Right kidney (tissue), 1 donor: ENCODE measurements around the gene RORC.
"Not testable (repeated sequence)": the region's sequence is repeated elsewhere in the genome, so short reads cannot be mapped to it uniquely, and the experiment has no call there.

Experiments used
- DNase-seq: peaks from one replicate; pipeline ENCODE4 v3.0.0-alpha.2; 2016

Gene RORC

DNA sequence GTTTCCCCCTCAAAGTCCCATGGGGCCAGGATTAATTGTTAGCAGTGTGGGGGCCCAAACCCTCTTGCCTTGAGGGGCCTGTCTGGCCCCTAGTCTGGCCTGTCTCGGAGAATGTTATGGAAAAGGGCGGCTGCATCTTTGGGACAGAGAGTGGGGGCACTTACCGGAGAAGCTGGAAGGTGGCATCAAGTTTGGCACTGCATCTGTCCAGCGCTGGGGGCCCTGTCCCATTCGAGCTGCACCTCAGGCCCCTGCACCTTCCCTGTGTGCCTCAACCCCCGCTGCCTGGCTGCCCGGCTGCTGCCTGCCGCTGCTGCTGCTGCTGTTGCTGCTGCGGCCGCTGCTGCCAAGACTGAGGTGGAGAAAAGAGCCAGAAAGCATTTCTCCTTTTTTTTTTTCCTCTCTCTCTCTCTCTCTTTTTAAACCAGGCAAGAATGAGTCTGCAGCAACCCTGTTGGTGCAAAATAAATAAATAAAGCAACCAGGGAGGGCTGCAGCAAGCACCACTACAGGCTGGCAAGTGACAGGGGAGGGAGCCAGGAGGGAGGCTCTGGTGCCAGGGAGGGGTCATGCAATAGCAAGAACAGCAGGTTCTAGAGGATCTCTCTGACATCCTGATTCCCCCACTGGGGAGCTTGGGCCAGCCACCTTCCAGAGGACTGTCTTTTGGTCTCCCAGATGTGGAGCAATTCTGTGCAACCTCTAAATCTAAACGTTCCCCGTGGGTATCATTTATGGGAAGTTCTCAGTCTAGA, 26.4 kb downstream of the RORC start, which contains the start of gene LINGO4:
Gene LINGO4 (minus strand): TSS at position 354 of the 755 bp plus-strand sequence. CDS start 2,715 bp downstream, outside the sequence.
- DNase-seq, result no peak

DNA sequence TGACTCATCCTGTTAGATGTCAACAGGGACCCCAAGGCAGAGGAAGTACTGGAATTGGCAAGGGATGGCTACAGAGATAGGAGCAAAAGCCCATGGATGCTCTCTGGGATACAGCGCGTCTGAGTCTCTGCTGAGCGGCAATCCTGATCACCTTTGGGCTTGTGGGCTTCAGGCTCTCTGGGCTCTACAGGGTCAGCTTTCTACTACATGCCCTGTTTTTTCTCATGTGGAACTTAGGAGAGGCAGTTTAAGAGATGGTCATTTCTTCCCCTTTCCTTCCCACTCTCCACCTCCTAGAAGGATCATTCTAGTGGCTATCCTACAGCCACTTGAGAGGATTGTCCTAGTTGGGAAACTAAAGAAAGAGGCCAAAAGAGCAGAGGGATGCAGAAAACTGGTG, 27.7 kb downstream of the RORC start:
- no peak for DNase-seq

DNA sequence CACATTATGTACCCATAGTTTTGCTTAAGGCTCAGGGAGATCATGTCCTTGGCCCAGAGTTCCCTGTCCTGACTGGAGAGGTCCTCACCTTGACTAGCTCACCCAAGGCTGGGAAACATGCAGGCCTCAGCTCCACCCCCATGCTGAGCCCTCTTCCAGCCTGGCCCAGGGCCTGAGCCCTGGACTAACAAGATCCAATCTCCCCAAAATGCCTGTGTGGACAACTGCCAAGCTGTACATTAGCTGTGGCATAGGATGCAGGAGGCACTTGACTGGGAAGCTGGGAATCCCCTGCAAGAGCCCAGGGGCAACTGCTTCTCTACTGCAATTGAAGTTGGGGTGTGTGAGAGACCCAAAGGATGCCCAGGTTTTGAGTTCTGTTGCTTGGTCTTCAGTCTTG, 28.4 kb downstream of the RORC start:
- DNase-seq, result no peak

DNA sequence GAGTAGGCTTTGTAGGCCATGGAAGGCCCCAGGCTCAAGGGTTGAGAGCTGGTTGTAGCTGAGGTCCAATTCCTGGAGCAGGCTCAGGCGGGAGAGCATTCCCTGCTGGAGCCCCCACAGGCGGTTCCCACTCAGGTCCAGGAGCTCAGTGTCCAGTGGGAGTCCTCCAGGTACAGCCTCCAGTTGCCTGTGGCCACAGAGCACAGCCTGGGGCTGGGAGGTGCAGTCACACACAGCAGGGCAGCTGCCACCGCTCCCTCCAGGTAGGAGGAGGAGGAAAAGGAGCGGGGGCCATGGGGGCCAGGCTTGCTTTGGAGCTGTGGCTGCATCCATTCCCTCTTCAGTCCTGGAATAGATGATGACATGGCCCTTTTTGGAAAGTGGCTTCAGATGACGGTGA, 29.2 kb downstream of the RORC start:
- DNase-seq, result no peak

DNA sequence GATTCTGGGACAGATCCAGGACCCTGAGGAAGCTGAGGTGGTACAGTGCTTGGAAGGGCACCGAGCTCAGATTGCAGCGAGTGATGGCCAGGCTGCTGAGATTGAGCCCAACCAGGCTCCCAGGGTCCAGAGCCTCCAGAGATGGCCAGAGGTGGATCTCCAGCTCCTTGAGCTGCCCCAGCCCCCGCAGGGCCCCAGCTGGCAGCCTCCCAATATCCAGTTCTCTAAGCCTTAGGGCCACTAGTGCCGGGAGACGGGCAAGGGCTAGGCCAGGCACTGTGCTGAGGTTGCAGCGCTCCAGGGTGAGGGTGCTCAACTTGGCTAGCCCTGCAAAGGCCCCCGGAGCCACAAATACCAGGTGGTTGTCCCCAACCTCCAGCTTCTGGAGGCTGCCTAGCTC, 29.8 kb downstream of the RORC start:
- no peak for DNase-seq

DNA sequence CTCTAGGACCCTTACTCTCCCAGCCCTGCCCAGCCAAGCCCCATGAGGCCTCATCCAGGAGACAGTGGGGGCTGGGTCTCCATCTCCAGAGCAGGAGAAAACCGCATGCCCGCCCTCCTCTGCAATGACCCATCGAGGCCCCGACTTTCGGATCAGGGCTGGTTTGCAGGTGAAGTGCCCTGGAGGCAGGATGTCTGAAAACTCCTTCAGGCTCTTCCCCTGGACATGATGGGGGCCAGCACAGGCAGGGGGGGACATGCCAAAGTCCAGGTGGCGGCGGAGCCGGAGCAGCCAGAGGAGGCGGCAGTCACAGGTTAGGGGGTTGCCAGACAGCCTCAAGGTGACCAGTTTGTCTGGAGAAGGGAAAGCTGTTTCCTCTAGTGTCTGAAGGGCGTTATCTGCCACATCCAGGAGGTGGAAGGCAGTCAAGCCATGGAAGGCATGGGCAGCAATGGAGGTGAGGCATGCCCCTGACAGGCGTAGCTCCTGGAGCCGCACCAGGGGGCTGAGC, 30.2 kb downstream of the RORC start:
- no peak for DNase-seq

DNA sequence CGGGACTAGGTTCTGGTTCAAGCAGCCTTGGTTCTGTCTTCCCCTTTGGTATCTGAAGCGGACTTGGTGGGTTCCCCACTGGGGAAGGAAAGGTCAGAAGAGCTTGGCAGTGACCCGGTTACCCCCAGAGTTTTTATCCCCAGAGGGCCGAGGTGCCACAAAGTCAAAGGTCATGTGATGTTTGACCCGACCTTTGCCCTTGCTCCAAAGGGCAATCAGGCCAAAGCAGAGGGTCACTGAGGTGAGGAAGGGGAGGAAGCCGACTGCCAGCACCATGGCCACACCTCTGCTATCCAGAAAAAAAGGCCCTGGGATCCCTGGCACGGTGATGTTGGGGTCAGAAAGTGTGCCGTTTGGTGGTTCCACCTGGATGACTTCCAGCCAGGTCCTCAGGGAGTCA, 30.8 kb downstream of the RORC start:
- DNase-seq, result no peak

DNA sequence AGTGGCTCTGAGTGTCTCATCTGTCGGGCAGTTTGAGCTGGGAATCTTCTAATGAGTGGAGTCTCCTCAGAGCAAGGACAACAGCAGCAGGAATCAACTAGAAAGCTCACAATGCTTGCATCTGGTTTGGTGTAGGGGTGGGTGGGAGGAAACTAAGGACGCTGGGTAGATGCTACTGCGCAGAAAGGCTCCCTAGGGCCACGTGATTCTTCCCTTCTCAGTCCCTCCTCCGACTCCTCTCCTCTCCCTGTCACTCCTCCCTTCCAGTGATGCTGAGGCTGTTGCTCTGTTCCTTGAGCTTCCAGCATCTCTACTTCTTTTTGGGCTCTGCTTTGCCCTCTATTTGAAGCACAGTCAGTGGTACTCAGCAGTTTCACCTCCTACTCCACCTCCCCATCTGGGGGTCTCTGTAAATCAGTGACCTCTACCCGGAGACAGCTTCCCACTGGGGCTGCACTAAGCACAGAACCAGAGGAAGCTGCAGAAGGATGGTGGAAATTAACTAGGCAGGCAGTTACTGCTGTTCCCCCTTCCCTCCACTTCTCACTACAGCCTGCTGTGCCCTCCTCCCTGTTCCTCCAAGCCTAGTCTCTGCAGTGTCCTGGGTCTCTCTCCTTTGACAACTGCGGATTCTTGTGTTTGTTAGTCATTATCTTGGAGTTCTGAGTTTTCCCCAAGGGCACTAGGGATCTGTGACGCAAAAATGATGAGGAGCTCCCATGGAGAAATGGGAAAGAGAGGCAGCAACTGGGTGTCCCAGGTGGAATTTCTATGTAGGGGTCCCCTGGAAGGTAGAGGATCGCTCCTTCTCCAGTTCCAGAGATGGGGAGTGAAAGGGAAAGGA, 32.2 kb downstream of the RORC start:
- DNase-seq, result no peak

DNA sequence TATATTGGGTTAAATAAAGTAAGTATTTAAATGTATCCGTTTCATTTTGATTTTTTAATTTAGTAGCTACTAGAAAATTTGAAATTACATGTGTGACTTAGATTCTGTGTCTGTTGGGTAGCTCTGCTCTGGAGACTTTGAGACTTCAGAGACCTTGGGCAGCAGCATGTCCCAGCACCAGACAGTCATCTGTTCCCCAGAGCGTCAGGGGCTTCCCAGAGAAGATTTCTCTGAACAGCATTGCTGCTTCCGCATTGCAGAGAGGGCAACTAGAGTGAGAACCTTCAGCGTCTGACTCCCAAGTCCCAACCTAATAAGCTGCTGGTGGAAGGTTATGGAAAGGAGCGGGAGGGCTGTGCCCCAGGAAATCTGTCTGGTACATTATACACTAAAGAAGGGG, 33.0 kb downstream of the RORC start:
- no peak for DNase-seq

DNA sequence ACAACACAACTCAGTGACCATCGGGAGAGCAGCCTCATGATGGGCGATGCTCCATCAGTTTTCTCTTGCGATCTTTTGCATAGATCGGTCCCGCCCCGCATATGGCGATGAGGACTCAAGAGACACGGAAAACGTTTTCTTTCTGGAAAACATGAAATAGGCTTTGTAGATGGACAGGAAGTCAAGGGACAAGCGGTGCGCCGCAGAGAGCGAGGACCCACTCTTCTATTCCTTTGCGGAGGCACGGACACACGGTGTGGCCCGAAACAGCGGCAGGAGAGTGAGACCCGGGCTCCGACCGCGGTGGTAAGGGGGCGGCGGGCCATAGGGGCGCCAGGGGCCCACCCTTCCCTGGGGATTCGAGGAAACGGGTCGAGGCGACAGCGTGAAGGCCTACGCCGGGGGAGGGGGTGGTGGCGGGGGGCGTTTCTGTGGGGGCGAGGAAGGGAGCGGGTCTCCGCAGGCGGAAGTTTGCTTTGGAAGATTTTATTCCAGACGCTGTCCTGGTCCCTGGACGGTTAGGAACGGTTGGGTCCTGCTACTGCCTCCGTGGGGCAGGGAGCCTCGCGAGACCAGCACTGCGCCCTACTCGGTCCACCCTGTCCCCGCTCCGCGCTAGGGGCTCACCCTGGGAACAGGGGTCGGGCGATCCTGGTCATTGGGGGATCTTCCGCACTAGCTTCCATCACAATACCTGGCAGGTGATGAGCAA, 40.5 kb downstream of the RORC start:
- no peak for DNase-seq

DNA sequence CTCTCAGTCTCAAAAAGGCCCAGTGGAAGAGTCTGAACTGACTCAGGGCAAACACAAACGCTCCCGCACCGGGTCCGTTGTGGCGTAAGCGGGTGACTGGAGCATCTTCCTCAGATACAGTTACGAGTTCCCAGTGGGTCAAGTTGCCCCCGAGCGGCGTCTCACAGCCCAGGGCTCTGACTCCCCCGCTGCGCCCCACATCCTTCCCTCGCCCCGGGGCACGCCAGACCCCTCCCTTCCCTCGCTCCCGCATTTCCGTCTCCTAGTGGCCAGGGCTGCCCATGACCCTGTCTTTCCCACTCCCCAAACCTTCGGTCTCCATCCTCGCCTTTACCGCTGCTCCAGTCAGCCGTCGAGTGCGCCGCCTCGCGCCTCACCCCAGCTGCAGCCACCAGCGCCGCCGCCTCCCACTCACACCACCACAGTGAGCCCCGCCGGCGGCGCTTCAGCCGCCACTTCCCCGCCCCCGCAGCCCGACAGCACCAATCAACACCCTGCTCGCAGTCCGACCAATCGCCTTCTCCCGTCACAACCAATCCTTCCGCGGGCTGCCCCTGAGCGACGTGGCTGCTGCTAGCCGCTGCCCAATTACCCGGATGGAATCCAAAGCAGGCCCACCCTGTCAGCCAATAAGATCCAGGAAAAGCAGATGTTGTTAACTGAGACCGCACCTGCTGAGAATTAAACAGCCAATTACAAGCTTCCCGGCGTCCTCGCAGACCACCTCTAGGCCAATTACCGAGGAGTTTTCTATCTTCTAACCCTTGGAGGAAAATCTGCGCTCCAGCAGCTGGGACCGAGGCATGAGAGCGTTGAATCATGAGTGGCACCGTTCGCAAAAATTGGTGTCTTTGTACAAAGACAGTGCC, 41.3 kb downstream of the RORC start, which contains the start of gene TDRKH:
Gene TDRKH (minus strand): TSS at position 430 of the 869 bp plus-strand sequence. CDS start 7,478 bp downstream, outside the sequence.
- peak; percentile 85 for DNase-seq

DNA sequence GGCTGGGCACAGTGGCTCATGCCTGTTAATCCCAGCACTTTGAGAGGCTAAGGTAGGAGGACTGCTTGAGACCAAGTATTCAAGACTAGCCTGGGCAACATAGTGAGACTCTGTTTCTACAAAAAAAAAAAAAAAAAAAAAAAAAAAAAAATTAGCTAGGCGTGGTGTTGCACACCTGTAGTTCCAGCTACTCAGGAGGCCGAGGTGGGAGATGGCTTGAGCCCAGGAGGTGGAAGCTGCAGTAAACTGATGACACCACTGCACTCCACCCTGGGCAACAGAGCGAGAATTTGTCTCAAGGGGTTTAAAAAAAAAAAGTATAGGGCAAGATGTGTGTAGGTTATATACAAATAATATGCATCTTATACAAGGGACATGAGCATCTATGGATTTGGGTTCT, 43.9 kb downstream of the RORC start:
- no peak for DNase-seq

DNA sequence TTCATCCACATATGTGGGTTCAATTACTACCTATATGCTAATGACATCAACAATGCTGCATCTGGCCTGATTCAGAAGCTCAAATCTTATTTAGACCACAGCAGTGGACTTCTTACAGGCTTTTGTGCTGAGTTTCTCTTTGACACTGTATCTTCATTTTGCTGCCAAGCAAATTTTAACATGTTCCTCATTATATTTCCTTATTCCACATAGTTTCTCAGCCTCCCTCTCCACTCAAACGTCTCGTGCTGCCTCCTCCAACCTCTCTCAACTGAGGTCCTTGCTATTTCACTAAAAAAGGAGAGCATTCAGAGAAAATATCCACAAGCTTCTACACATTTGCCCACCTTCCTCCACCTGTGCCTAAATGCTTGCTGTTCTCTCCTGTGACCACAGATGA, 47.8 kb downstream of the RORC start:
- no peak for DNase-seq

DNA sequence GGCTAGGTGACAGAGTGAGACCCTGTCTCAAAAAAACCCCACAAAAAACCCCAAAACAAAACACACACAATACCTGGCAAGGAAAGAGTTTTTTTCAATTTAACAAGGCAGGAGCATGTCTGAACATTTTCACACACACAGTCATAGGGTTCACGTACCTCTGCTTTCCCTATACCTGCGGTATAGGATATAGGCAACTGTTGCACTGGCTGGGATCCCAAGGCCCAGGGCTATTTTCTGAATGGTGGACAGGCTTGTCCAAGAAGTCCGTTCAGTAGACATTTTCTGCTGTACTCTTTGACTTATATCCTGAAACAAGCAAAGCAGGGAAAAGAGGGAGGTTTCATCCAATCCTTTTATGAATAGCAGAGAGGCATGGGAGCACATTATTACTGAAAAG, 48.9 kb downstream of the RORC start:
- DNase-seq, result no peak

DNA sequence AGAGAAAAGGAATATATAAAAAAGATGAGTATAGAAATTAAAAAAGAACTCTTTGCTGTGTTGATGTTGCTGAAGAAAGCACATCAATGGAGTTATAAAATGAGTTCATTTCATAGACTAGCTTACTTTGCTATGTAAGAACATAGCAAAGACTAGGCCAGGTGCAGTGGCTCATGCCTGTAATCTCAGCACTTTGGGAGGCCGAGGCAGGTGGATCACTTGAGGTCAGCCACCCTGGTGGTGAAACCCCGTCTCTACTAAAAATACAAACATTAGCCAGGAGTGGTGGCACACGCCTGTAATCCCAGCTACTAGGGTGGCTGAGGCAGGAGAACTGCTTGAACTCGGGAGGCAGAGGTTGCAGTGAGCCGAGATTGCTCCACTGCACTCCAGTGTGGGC, 49.6 kb downstream of the RORC start:
- not testable (repeated sequence) for DNase-seq

DNA sequence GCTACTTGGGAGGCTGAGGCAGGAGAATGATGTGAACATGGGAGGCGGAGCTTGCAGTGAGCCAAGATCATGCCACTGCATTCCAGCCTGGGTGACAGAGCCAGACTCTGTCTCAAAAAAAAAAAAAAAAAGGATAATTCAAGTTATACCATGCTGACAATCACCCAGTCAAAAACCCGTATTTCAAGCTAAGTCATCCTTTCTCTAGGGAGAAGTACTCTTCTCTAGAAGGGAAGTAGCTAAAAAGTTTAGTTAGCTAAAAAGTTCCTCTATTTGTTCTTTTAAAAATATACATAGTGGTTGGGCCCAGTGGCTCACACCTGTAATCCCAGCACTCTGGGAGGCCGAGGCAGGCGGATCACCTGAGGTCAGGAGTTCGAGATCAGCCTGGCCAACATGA, 50.9 kb downstream of the RORC start:
- DNase-seq, result not testable (repeated sequence)

DNA sequence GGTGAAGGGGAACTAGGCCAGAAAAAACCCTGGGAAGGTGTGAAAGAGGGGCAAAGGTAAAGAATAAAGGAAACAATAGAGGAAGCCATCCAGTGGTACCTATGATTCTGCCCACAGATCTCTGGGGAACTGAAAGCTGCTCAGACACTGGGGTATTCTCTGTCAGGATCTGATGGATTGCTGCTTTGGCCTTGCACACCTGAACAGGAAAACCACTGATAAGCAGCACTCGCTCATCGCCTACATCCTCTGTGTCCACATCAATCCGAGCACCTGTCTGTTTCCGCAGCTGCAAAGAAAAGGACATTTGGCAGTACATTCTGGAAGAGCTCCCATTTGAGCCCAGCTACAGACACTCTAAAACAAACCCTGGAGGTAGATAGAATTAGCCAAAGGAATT, 51.8 kb downstream of the RORC start:
- DNase-seq, result no peak

DNA sequence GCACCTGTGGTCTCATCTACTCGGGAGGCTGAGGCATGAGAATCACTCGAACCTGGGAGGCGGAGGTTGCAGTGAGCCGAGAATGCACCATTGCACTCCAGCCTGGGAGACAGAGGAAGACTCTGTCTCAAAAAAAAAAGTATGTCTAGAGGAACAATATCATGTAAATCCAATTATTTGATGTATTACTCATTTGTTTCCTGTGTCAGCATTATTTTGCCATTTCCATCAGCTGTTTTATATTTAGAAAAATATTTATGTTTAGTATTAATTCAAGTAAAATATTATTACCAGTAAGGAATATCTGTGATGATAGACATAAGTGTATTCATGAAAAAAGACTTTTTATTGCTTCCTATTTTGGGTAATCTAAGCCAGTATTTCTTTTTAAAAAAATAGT, 54.3 kb downstream of the RORC start:
- DNase-seq, result no peak

DNA sequence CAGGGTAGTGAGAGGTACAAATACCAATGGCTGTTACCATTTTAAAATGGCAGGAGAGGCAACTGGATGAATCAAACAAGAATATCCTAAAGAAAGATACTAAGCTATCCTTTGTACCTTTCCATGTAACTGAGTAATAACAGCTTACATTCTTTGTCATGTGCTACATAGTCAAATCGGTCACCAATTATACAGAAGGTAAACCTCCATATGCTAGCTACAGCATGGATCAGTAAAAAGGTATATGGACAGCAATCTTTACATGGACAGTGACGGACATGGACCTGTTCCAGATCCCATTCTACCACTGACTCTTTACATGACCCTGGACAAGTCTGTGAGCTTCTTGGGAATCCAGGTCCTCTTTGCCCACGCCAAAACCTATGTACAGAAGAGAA, 54.9 kb downstream of the RORC start:
- DNase-seq, result no peak

DNA sequence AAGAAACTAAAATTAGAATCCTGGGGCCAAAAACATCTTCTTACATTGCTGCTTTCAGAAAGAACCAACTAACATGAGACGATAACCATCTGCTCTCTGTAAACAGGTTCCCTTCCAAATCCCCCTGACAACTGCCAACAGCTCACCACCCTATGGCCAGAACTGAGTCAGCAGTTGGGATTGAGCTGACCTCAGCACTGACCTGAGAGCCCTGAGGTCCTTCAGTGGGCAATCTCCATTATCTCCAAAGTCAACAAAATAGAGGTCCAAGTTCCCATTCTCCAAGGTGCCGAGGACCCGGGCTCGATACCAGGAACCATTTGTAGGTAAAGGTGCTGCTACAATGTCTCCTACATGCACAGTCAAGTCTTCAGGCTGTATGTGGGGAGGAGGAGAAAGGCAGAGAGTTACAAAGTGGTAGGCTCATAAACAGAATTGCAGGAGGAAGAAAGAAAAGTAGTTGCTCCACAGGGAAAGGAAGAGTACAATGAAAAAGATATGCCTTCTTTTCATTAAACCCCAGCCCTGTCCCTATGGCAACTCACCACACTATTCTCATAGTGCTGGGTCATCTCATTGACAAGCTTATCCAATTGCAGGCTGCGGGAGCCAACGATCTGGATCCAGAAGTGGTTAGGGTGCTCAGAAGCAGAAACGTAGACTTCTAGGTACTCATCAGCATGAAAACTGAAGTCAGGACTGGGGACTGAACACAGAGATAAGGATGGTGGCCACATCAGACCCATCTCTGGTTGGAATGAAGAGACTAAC, 55.5 kb downstream of the RORC start:
- DNase-seq, result no peak
